Activated T-cell treated with anti-CD3 and anti-CD28 coated beads, Interleukin-2, amount 50 U/mL, for 24 hours (primary cell): ENCODE measurements around the gene PACS2.
"Not testable (repeated sequence)": the region's sequence is repeated elsewhere in the genome, so short reads cannot be mapped to it uniquely, and the experiment has no call there.

Experiments
- DNase-seq: peaks from one replicate; pipeline ENCODE4 v3.0.0-alpha.2; 2020
- H3K27ac Mint-ChIP-seq: 2 replicates; pipeline ENCODE4 v1.8.0; 2020; ENCODE audit warnings: mild to moderate bottlenecking, mixed read lengths
- H3K27me3 Mint-ChIP-seq: 2 replicates; pipeline ENCODE4 v1.8.0; 2020; ENCODE audit warnings: mixed read lengths
- H3K36me3 Mint-ChIP-seq: 2 replicates; pipeline ENCODE4 v1.8.0; 2020; ENCODE audit warnings: low read depth, mixed read lengths
- H3K4me1 Mint-ChIP-seq: 2 replicates; pipeline ENCODE4 v1.8.0; 2020; ENCODE audit warnings: low read depth, mixed read lengths
- H3K4me3 Mint-ChIP-seq: 2 replicates; pipeline ENCODE4 v1.8.0; 2020; ENCODE audit warnings: mild to moderate bottlenecking, moderate library complexity, mixed read lengths
- H3K9me3 Mint-ChIP-seq: 2 replicates; pipeline ENCODE4 v1.8.0; 2020; ENCODE audit warnings: mixed read lengths

Gene PACS2

GRCh38 chr14:105282098-105282725, 32.3 kb upstream of the PACS2 start:
- Mint-ChIP-seq H3K4me1 (peaks cover 31% of the 10 kb centered on the region), H3K27me3 (no peaks in the 10 kb centered on the region), H3K4me3 (no peak overlapping the region), H3K9me3 (no peaks in the 10 kb centered on the region), H3K36me3 (peaks cover 33% of the 10 kb centered on the region), H3K27ac (no peak overlapping the region)
- no peak for DNase-seq

- H3K27ac Mint-ChIP-seq = no peak overlapping the region
- DNase-seq = no peak
- no peaks in the 10 kb centered on the region for H3K9me3 Mint-ChIP-seq
Observed at GRCh38 chr14:105283028-105283427, 31.5 kb upstream of the PACS2 start.

DNA sequence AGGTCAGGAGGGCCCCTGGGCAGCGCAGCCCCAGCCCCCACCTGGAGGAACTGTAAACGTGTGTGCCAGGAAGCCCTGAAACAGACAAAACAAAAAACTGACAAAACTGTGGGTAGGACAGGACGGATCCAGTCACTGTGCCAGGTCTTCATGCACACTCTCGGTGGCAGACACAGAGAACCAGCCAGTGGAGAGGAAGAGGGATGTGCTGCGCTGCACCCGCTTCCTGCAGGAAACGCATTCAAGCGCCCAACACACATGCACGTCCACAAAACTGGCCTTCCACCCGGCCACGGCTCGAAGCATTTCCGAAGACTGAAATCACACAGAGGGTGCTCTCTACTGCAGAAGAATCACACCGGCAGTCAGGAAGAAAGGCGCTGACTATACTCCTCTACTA, 30.6 kb upstream of the PACS2 start:
- no peaks in the 10 kb centered on the region for H3K9me3 Mint-ChIP-seq
- H3K27ac Mint-ChIP-seq = peak overlapping the region; percentile 71
- H3K36me3 Mint-ChIP-seq = peaks cover 33% of the 10 kb centered on the region
- no peak for DNase-seq
- no peak overlapping the region for H3K4me3 Mint-ChIP-seq
- no peaks in the 10 kb centered on the region for H3K27me3 Mint-ChIP-seq
- H3K4me1 Mint-ChIP-seq = peaks cover 31% of the 10 kb centered on the region

More at GRCh38 chr14:105283028-105283427, 31.5 kb upstream of the PACS2 start:
- H3K36me3 Mint-ChIP-seq = peaks cover 33% of the 10 kb centered on the region
- H3K4me3 Mint-ChIP-seq = no peak overlapping the region
- peaks cover 31% of the 10 kb centered on the region for H3K4me1 Mint-ChIP-seq
- no peaks in the 10 kb centered on the region for H3K27me3 Mint-ChIP-seq

DNA sequence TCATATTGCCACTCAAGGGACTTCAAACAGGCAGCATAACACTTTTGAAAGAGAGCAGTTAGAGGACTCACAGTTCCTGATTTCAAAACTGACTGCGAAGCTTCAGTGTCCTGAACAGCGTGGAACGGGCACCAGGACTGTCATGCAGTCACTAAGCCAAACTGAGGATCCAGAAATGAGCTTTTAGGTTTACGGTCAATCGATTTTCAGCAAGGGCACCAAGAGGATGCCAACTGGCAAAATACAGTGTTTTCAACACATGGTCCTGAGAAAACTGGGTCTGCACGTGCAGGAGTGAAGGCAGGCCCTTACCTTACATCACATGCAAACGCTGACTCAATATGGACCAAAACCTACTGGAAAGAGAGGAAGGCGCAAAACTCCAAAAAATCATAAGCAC, 29.4 kb upstream of the PACS2 start:
- H3K4me1 Mint-ChIP-seq = peaks cover 26% of the 10 kb centered on the region
- DNase-seq = no peak
- no peaks in the 10 kb centered on the region for H3K9me3 Mint-ChIP-seq
- no peak overlapping the region for H3K27ac Mint-ChIP-seq
- H3K4me3 Mint-ChIP-seq = no peak overlapping the region
- no peaks in the 10 kb centered on the region for H3K27me3 Mint-ChIP-seq
- H3K36me3 Mint-ChIP-seq = peaks cover 29% of the 10 kb centered on the region

GRCh38 chr14:105286759-105287144, 27.8 kb upstream of the PACS2 start:
- no peak for DNase-seq
- Mint-ChIP-seq H3K4me3 (no peak overlapping the region), H3K27me3 (no peaks in the 10 kb centered on the region), H3K27ac (no peak overlapping the region), H3K36me3 (peaks cover 24% of the 10 kb centered on the region), H3K4me1 (peaks cover 34% of the 10 kb centered on the region), H3K9me3 (no peaks in the 10 kb centered on the region)

GRCh38 chr14:105287249-105288102, 27.1 kb upstream of the PACS2 start:
- Mint-ChIP-seq H3K27ac (no peak overlapping the region), H3K4me3 (no peak overlapping the region), H3K9me3 (no peaks in the 10 kb centered on the region), H3K36me3 (peaks cover 23% of the 10 kb centered on the region), H3K27me3 (no peaks in the 10 kb centered on the region), H3K4me1 (peaks cover 30% of the 10 kb centered on the region)
- no peak for DNase-seq

- H3K36me3 Mint-ChIP-seq = peaks cover 17% of the 10 kb centered on the region
- H3K27me3 Mint-ChIP-seq, H3K4me3 Mint-ChIP-seq, H3K9me3 Mint-ChIP-seq, H3K27ac Mint-ChIP-seq, DNase-seq: not testable (repeated sequence)
- H3K4me1 Mint-ChIP-seq = peaks cover 39% of the 10 kb centered on the region
Observed at GRCh38 chr14:105288936-105289335, 25.6 kb upstream of the PACS2 start.

- no peaks in the 10 kb centered on the region for H3K9me3 Mint-ChIP-seq
- H3K36me3 Mint-ChIP-seq = peaks cover 7% of the 10 kb centered on the region
- H3K4me3 Mint-ChIP-seq = no peak overlapping the region
- H3K27ac Mint-ChIP-seq = peak overlapping the region; percentile 85
- DNase-seq = no peak
- H3K4me1 Mint-ChIP-seq = peaks cover 40% of the 10 kb centered on the region
- no peaks in the 10 kb centered on the region for H3K27me3 Mint-ChIP-seq
Observed at GRCh38 chr14:105290621-105291346, 23.8 kb upstream of the PACS2 start.

DNA sequence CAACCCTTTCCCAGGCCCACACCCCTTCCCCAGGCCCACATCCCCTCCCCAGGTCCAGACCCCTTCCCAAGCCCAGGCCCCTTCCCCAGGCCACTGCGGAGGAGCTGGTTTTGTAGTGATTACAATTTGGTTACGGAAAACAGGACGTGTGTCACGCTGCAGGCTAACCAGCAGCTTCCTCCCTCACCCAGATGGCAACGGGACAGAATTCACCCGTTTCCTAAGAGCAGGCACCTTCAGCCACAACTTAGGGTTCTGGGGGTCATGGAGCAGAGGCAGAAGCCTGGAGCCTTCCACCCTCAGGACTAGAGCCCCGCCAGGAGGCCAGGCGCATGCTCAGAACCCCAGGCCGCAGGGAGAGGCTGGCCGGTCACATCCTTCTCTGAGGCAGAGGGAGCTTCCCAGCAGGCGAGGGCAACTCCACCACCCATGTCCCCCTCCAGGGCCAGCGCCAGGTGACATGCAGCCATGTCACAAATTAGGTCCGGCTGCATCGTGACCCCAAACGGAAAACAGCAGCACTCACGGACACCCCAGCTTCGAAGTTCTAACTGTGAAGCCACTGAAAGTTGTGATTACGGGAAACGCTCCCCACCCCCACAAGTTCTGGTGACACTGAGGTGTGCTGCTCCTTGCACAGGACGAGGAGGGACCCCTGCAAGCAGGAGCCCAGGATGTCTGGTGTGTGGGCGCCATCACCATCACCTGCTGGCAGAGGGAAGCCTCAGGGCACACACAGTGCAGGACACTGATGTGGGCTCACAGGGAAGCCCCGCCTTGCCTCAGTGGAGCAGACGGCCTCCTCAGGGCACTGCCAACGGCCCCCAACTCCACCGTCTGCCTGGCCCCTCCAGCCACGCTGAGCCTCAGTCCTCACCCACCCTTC, 21.5 kb upstream of the PACS2 start:
- DNase-seq = peak; percentile 62
- no peaks in the 10 kb centered on the region for H3K9me3 Mint-ChIP-seq
- H3K27me3 Mint-ChIP-seq = no peaks in the 10 kb centered on the region
- peaks cover 42% of the 10 kb centered on the region for H3K4me1 Mint-ChIP-seq
- H3K36me3 Mint-ChIP-seq = peaks cover 5% of the 10 kb centered on the region
- H3K4me3 Mint-ChIP-seq = peak overlapping the region; percentile 67
- peak overlapping the region; percentile 88 for H3K27ac Mint-ChIP-seq

DNA sequence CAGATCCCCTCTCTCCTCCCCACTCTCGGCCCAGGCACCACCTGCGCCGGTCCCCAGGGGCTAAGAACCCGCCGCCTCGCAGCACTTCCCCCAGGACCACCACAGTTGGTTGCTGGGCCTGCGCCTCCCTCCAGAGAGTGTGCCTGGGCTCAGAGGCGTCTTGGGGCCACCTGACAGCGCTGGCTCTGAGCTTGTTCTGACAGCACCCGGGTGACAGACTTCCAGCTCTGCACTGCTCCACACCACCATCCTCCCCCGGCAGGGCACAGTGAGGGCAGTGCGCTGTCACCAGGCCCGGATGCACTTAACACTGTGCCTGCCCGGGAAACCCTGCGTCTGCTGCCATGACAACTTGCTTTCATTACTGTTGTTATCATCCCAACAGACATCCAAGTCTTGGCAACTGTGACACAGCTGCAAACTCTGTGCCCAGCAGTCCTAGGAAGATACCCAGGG, 20.4 kb upstream of the PACS2 start:
- no peaks in the 10 kb centered on the region for H3K9me3 Mint-ChIP-seq
- peak overlapping the region; percentile 88 for H3K27ac Mint-ChIP-seq
- DNase-seq = peak; percentile 67
- H3K36me3 Mint-ChIP-seq = peaks cover 5% of the 10 kb centered on the region
- peak overlapping the region; percentile 67 for H3K4me3 Mint-ChIP-seq
- peaks cover 51% of the 10 kb centered on the region for H3K4me1 Mint-ChIP-seq
- no peaks in the 10 kb centered on the region for H3K27me3 Mint-ChIP-seq

DNA sequence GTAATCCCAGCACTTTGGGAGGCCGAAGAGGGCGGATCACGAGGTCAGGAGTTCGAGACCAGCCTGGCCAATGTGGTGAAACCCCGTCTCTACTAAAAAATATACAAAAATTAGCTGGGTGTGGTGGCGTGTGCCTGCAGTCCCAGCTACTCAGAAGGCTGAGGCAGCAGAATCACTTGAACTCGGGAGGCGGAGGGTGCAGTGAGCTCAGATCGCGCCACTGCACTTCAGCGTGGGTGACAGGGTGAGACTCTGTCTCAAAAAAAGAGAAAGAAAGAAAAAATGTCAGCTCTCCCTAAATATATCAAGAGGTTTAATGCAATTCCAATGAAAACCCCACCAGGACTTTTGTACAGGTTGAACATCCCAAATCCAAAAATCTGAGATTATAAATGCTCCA, 17.2 kb upstream of the PACS2 start:
- not testable (repeated sequence) for H3K9me3 Mint-ChIP-seq, DNase-seq, H3K27me3 Mint-ChIP-seq, H3K27ac Mint-ChIP-seq, H3K4me3 Mint-ChIP-seq
- Mint-ChIP-seq H3K36me3 (peaks cover 15% of the 10 kb centered on the region), H3K4me1 (peaks cover 49% of the 10 kb centered on the region)

DNA sequence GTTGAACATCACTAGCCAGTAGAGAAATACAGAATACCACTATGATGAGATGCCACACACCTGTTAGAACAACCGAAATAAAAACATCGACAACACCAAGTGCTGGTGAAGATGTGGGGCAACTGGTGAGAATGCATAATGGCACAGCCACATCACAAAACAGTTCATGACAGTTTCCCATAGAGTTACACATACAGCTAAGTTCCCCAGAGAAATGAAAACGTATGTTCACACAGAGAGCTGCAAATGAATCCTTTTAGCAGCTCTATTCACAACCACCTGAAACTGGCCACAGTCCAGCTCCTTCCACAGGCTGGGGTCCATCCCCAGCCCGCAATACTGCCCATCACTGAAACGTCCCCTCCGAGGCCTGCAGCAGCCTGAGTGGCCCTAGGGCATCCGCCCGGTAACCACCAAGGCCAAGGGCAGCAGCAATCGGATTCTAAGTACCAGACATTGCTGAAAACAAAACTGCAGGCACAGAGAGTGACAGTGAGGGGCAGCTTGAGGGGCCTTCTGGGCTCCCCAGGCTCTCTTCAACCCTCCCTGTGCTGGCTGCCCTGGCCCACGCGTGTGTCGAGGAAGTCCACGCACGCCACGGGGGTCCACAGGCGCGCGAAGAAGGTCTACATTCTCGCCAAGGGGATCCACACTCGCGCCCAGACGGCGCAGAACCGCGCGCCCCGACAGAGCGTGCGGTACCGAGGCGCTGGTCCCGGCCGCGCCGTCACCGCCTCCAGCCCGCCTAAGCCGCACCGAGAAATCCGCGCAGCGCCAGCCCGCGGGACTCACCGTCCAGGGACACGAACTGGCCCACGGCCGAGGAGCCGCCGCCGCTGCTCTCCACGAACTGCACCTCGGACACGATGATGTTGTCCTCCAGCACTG, 14.7 kb upstream of the PACS2 start:
- no peaks in the 10 kb centered on the region for H3K27me3 Mint-ChIP-seq
- DNase-seq = no peak

GRCh38 chr14:105300542-105301102, 13.9 kb upstream of the PACS2 start, which contains the start of gene BRF1:
Gene BRF1, minus strand, starts transcription at chr14:105301001. Its CDS starts 372 bp downstream, at chr14:105300629.
- H3K9me3 Mint-ChIP-seq = no peaks in the 10 kb centered on the region
- peak; percentile 99 for DNase-seq
- H3K27ac Mint-ChIP-seq = peak within 1 kb of the TSS; percentile 96
- H3K4me1 Mint-ChIP-seq = peaks cover 39% of the 10 kb centered on the region
- no peaks in the 10 kb centered on the region for H3K27me3 Mint-ChIP-seq
- H3K36me3 Mint-ChIP-seq = peaks cover 9% of the 10 kb centered on the region
- H3K4me3 Mint-ChIP-seq = peak within 1 kb of the TSS; percentile 90

More for the DNA sequence above, 14.7 kb upstream of the PACS2 start:
- Mint-ChIP-seq H3K27ac (peak overlapping the region; percentile 88), H3K36me3 (peaks cover 11% of the 10 kb centered on the region), H3K9me3 (no peaks in the 10 kb centered on the region), H3K4me3 (peak overlapping the region; percentile 90), H3K4me1 (peaks cover 33% of the 10 kb centered on the region)
